H9 (cell line): ENCODE results near the gene CPNE7. TPM values are rescaled to one million over a fixed set of nuclear protein-coding genes. Genes with fewer than 3 reads are reported as not detected.

Experiments used
- DNase-seq: peaks from one replicate; pipeline ENCODE4 v3.0.0-alpha.2; 2017
- H2AFZ ChIP-seq: one replicate; pipeline ENCODE4 v1.6.1; 2013; ENCODE audit warnings: mild to moderate bottlenecking, low read length, control low read depth, moderate library complexity
- H2AK5ac ChIP-seq: 2 replicates; pipeline ENCODE4 v1.6.1; 2013; ENCODE audit warnings: low read length, control low read depth, mixed read lengths; ENCODE audit not compliant: insufficient read length
- H2BK120ac ChIP-seq: one replicate; pipeline ENCODE4 v1.6.1; 2013; ENCODE audit warnings: low read depth, mild to moderate bottlenecking, low read length, control low read depth, inconsistent platforms; ENCODE audit not compliant: poor library complexity, severe bottlenecking
- H2BK12ac ChIP-seq: 2 replicates; pipeline ENCODE4 v1.6.1; 2013; ENCODE audit warnings: low read length, control low read depth, mixed read lengths, low read depth; ENCODE audit not compliant: insufficient read length
- H2BK15ac ChIP-seq: 2 replicates; pipeline ENCODE4 v1.6.1; 2013; ENCODE audit warnings: low read depth, low read length, control low read depth
- H2BK20ac ChIP-seq: one replicate; pipeline ENCODE4 v1.6.1; 2013; ENCODE audit warnings: low read depth, mild to moderate bottlenecking, low read length, control low read depth, inconsistent platforms; ENCODE audit not compliant: poor library complexity, severe bottlenecking
- H2BK5ac ChIP-seq: 2 replicates; pipeline ENCODE4 v1.6.1; 2013; ENCODE audit warnings: low read length, control low read depth, mixed read lengths; ENCODE audit not compliant: insufficient read length
- H3K14ac ChIP-seq: 2 replicates; pipeline ENCODE4 v1.6.1; 2013; ENCODE audit warnings: low read length, control low read depth; ENCODE audit not compliant: insufficient read depth
- H3K18ac ChIP-seq: 2 replicates; pipeline ENCODE4 v1.6.1; 2013; ENCODE audit warnings: low read depth, mild to moderate bottlenecking, mixed read lengths, low read length, control low read depth; ENCODE audit not compliant: insufficient read length
- H3K23ac ChIP-seq: 2 replicates; pipeline ENCODE4 v1.6.1; 2013; ENCODE audit warnings: low read length, control low read depth, mixed read lengths, low read depth; ENCODE audit not compliant: insufficient read length
- H3K23me2 ChIP-seq: 2 replicates; pipeline ENCODE4 v1.6.1; 2013; ENCODE audit warnings: low read depth, mild to moderate bottlenecking, mixed read lengths, low read length, control low read depth; ENCODE audit not compliant: insufficient read length, poor library complexity, severe bottlenecking
- H3K27ac ChIP-seq: 2 replicates; pipeline ENCODE4 v1.5.1; 2013; ENCODE audit warnings: low read length, control low read depth, mixed read lengths, low read depth; ENCODE audit not compliant: insufficient read length
- H3K27me3 ChIP-seq: 2 replicates; pipeline ENCODE4 v1.6.1; 2013; ENCODE audit warnings: low read length, control low read depth, inconsistent platforms; ENCODE audit not compliant: insufficient read depth
- H3K4ac ChIP-seq: 2 replicates; pipeline ENCODE4 v1.6.1; 2013; ENCODE audit warnings: low read depth, mild to moderate bottlenecking, control low read depth, inconsistent platforms, low read length, moderate library complexity
- H3K4me1 ChIP-seq: 2 replicates; pipeline ENCODE4 v1.6.1; 2013; ENCODE audit warnings: low read length, control low read depth, inconsistent platforms; ENCODE audit not compliant: insufficient read depth
- H3K4me2 ChIP-seq: 2 replicates; pipeline ENCODE4 v1.6.1; 2013; ENCODE audit warnings: low read length, control low read depth, mixed read lengths; ENCODE audit not compliant: insufficient read length, insufficient read depth
- H3K56ac ChIP-seq: 2 replicates; pipeline ENCODE4 v1.6.1; 2013; ENCODE audit warnings: low read depth, mild to moderate bottlenecking, mixed read lengths, low read length, control low read depth; ENCODE audit not compliant: insufficient read length
- H3K79me1 ChIP-seq: 2 replicates; pipeline ENCODE4 v1.6.1; 2013; ENCODE audit warnings: low read depth, mild to moderate bottlenecking, moderate library complexity, low read length, control low read depth, inconsistent platforms; ENCODE audit not compliant: insufficient read depth, poor library complexity, severe bottlenecking
- H3K79me2 ChIP-seq: 2 replicates; pipeline ENCODE4 v1.6.1; 2013; ENCODE audit warnings: low read length, control low read depth, inconsistent platforms; ENCODE audit not compliant: insufficient read depth
- H3K9ac ChIP-seq: 2 replicates; pipeline ENCODE4 v1.6.1; 2013; ENCODE audit warnings: low read length, control low read depth, mixed read lengths; ENCODE audit not compliant: insufficient read length; ENCODE audit errors: extremely low read depth
- H3K9me3 ChIP-seq: one replicate; pipeline ENCODE4 v1.6.1; 2013; ENCODE audit warnings: low read depth, low read length, inconsistent platforms; ENCODE audit not compliant: control insufficient read depth
- H3T11ph ChIP-seq: one replicate; pipeline ENCODE4 v1.6.1; 2013; ENCODE audit warnings: mild to moderate bottlenecking, low read length, control low read depth, inconsistent platforms
- H4K20me1 ChIP-seq: one replicate; pipeline ENCODE4 v1.6.1; 2013; ENCODE audit not compliant: control insufficient read depth, insufficient read length, insufficient read depth
- H4K5ac ChIP-seq: 2 replicates; pipeline ENCODE4 v1.6.1; 2013; ENCODE audit warnings: low read depth, mild to moderate bottlenecking, mixed read lengths, low read length, control low read depth; ENCODE audit not compliant: insufficient read length
- H4K8ac ChIP-seq: replicated peaks from 2 replicates; pipeline ENCODE4 v1.6.1; 2013; ENCODE audit warnings: low read length, control low read depth, mixed read lengths, low read depth; ENCODE audit not compliant: insufficient read length
- H4K91ac ChIP-seq: 2 replicates; pipeline ENCODE4 v1.6.1; 2013; ENCODE audit warnings: low read depth, mild to moderate bottlenecking, moderate library complexity, mixed read lengths, low read length, control low read depth; ENCODE audit not compliant: insufficient read length
- H3K27ac Mint-ChIP-seq, 3 experiments: 2 replicates in 2 of 3; 3 replicates in 1 of 3; pipeline ENCODE4 v1.8.0; 2020 to 2021; ENCODE audit warnings: mixed read lengths in 3 of 3, mild to moderate bottlenecking in 1 of 3, moderate library complexity in 1 of 3
- H3K27me3 Mint-ChIP-seq: 2 replicates; pipeline ENCODE4 v1.8.0; 2021; ENCODE audit warnings: low read depth, mild to moderate bottlenecking, moderate library complexity, mixed read lengths
- H3K36me3 Mint-ChIP-seq, 3 experiments: 2 replicates in 2 of 3; 3 replicates in 1 of 3; pipeline ENCODE4 v1.8.0; 2020 to 2021; ENCODE audit warnings: low read depth in 3 of 3, mixed read lengths in 3 of 3; ENCODE audit not compliant: insufficient read depth in 1 of 3
- H3K4me1 Mint-ChIP-seq, 2 experiments: 2 replicates each; pipeline ENCODE4 v1.8.0; 2020; ENCODE audit warnings: mixed read lengths in 2 of 2
- H3K4me3 Mint-ChIP-seq, 2 experiments: 2 replicates in 1 of 2; 3 replicates in 1 of 2; pipeline ENCODE4 v1.8.0; 2020 to 2021; ENCODE audit warnings: mild to moderate bottlenecking in 2 of 2, mixed read lengths in 2 of 2, moderate library complexity in 1 of 2
- H3K9me3 Mint-ChIP-seq, 2 experiments: 2 replicates in 1 of 2; 3 replicates in 1 of 2; pipeline ENCODE4 v1.8.0; 2020; ENCODE audit warnings: mild to moderate bottlenecking in 2 of 2, mixed read lengths in 2 of 2, moderate library complexity in 1 of 2
- WGBS: extraction: QIAGEN DNeasy Blood & Tissue Kit; methylation state at CpG from one replicate; pipeline ENCODE4 v1.1.7; 2013; ENCODE audit warnings: missing lambda C conversion rate, low lambda C conversion rate, mixed read lengths; ENCODE audit not compliant: insufficient read length; ENCODE audit errors: extremely low coverage; 5-methylcytosine and 5-hydroxymethylcytosine counted together
- total RNA-seq: library from RNA; stranded (reverse); gene quantifications from 2 replicates; pipeline ENCODE4 v1.2.1, GENCODE V29; 2021
- TF ChIP-seq, protein P1 (sequence below): fragments of 200-600 bp; sonication (generic); conservative IDR thresholded peaks from 3 replicates; pipeline ENCODE4 v1.8.0; 2021; ENCODE audit warnings: antibody characterized with exemption, mild to moderate bottlenecking

Gene CPNE7
- total RNA-seq, 1 experiment from 2014 or later, result 23.4 TPM

DNA sequence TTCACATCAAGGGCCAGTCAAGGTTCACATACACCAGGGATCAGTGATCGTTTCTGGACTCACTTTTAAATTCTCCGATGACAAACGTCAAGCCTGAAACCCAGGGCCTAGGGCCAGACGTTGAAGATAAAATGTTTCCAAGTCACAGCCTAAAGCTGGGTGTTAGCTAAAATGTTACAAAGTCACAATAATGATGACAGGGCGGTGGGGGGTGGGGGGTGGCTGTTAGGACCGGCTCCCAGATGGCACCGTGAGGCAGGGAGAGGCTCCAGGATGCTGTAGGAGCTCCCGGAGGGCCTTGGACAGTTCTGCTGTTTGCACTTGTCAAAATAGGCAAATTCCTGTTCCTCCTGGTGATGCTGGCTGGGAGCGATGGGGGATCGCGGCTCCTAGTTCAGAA, 31.4 kb upstream of the CPNE7 start:
- no peaks in the 10 kb centered on the region for H3K27me3 Mint-ChIP-seq
- H4K20me1 ChIP-seq, result no peaks in the 10 kb centered on the region
- H3K4me2 ChIP-seq, result no peak overlapping the region
- no peak overlapping the region for H3K14ac ChIP-seq
- no peak overlapping the region for H3K27ac Mint-ChIP-seq
- H3K23me2 ChIP-seq, result no peaks in the 10 kb centered on the region
- no peak for DNase-seq
- H3K56ac ChIP-seq, result no peak overlapping the region
- H2BK20ac ChIP-seq, result no peak overlapping the region
- no peak overlapping the region for H3K27ac ChIP-seq
- H3K27me3 ChIP-seq, result no peaks in the 10 kb centered on the region
- TF ChIP-seq, protein P1, sequence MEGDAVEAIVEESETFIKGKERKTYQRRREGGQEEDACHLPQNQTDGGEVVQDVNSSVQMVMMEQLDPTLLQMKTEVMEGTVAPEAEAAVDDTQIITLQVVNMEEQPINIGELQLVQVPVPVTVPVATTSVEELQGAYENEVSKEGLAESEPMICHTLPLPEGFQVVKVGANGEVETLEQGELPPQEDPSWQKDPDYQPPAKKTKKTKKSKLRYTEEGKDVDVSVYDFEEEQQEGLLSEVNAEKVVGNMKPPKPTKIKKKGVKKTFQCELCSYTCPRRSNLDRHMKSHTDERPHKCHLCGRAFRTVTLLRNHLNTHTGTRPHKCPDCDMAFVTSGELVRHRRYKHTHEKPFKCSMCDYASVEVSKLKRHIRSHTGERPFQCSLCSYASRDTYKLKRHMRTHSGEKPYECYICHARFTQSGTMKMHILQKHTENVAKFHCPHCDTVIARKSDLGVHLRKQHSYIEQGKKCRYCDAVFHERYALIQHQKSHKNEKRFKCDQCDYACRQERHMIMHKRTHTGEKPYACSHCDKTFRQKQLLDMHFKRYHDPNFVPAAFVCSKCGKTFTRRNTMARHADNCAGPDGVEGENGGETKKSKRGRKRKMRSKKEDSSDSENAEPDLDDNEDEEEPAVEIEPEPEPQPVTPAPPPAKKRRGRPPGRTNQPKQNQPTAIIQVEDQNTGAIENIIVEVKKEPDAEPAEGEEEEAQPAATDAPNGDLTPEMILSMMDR, result no peak
- H3K4me3 Mint-ChIP-seq, result no peak overlapping the region
- no peak overlapping the region for H2AFZ ChIP-seq
- H3K79me2 ChIP-seq, result no peaks in the 10 kb centered on the region
- no peak overlapping the region for H2BK120ac ChIP-seq
- H3K79me1 ChIP-seq, result no peaks in the 10 kb centered on the region
- H4K5ac ChIP-seq, result no peak overlapping the region
- no peak overlapping the region for H3K9ac ChIP-seq
- H3K9me3 ChIP-seq, result no peaks in the 10 kb centered on the region
- H3K18ac ChIP-seq, result no peak overlapping the region
- H2BK5ac ChIP-seq, result no peak overlapping the region
- no peak overlapping the region for H3K4ac ChIP-seq
- H2BK12ac ChIP-seq, result no peak overlapping the region
- no peak overlapping the region for H4K8ac ChIP-seq
- no peak overlapping the region for H2AK5ac ChIP-seq
- H3K23ac ChIP-seq, result no peak overlapping the region
- no peak overlapping the region for H3T11ph ChIP-seq
- no peaks in the 10 kb centered on the region for H3K4me1 ChIP-seq
- H4K91ac ChIP-seq, result no peak overlapping the region
- no peaks in the 10 kb centered on the region for H3K9me3 Mint-ChIP-seq
- no peak overlapping the region for H2BK15ac ChIP-seq
- H3K4me1 Mint-ChIP-seq, result no peaks in the 10 kb centered on the region
- peaks cover 13 to 61% (median 59%) of the 10 kb centered on the region in 3 experiments; a peak in 5 of 7 replicates for H3K36me3 Mint-ChIP-seq
- no CpG with 5 or more reads among the region's 11 CpGs for WGBS
